H1 (cell line): Measurements from ENCODE around the gene HMSD. TPM values are rescaled to one million over a fixed set of nuclear protein-coding genes. Genes with fewer than 3 reads are reported as not detected.
A peak's percentile ranks its signal among the peaks of the same experiment; 100 is the strongest.

Source experiments
- CREB1 ChIP-seq: IDR thresholded peaks from 2 replicates; pipeline ENCODE4 v1.6.1; 2012; ENCODE audit warnings: inconsistent platforms
- EGR1 ChIP-seq: IDR thresholded peaks from 2 replicates; pipeline ENCODE4 v1.6.1; 2011; ENCODE audit warnings: low read depth, low read length, borderline replicate concordance
- HDAC2 ChIP-seq, 2 experiments: fragments of 300-600 bp in 1 of 2; sonication (generic) in 1 of 2; IDR thresholded peaks; 2 replicates each; pipeline ENCODE4 v1.6.1; 2011 to 2012; ENCODE audit warnings: low read depth in 2 of 2, low read length in 2 of 2, mild to moderate bottlenecking in 2 of 2, moderate library complexity in 2 of 2, borderline replicate concordance in 1 of 2, inconsistent platforms in 1 of 2
- KDM5A ChIP-seq: fragments of 200-600 bp; IDR thresholded peaks from 2 replicates; pipeline ENCODE4 v1.7.1; 2012; ENCODE audit warnings: mild to moderate bottlenecking, low read length, inconsistent platforms, mixed read lengths
- NANOG ChIP-seq: IDR thresholded peaks from 2 replicates; pipeline ENCODE4 v1.6.1; 2011; ENCODE audit warnings: low read length, low read depth, mild to moderate bottlenecking, inconsistent platforms; ENCODE audit not compliant: insufficient read depth, poor library complexity, severe bottlenecking
- NRF1 ChIP-seq: IDR thresholded peaks from 2 replicates; pipeline ENCODE4 v1.6.1; 2011; ENCODE audit warnings: mild to moderate bottlenecking, low read depth, low read length, improper control_type of control experiment
- POLR2A ChIP-seq, 2 experiments: IDR thresholded peaks; 1 replicate in 1 of 2; 2 replicates in 1 of 2; pipeline ENCODE4 v1.6.1; 2011; ENCODE audit warnings: low read depth in 2 of 2, low read length in 2 of 2, mild to moderate bottlenecking in 2 of 2; ENCODE audit errors: control extremely low read depth in 1 of 2
- RBBP5 ChIP-seq: IDR thresholded peaks from 2 replicates; pipeline ENCODE4 v1.7.1; 2012; ENCODE audit warnings: low read depth, mild to moderate bottlenecking, inconsistent platforms, low read length, moderate library complexity, borderline replicate concordance
- polyA plus RNA-seq, 7 experiments: library from polyadenylated mRNA; depleted of rRNA in 3 of 7; stranded (reverse) in 5 of 7; unstranded in 2 of 7; fragments of >200 nt in 5 of 7; fragments of 200-250 nt in 2 of 7; gene quantifications; 1 replicate in 5 of 7; 2 replicates in 1 of 7; 4 replicates in 1 of 7; pipeline versions ENCODE4 v1.2.1 to v1.2.3, GENCODE V29; 2011 to 2013; ENCODE audit warnings: missing spikeins in 2 of 7, mixed read lengths in 2 of 7
- total RNA-seq: library from RNA; stranded (reverse); fragmentation: NEBNext Ultra II Directional; extraction: Animal tissue kit (Norgen Biotek cat#: 25700); gene quantifications from 2 replicates; pipeline ENCODE4 v1.2.1, GENCODE V29; 2021

The HMSD gene
- total and polyA plus RNA-seq, 2 of the 8 experiments (the other 6 are each of a cell fraction or from before 2014, with no cell fraction given) = 1.3 to 3.0 TPM

DNA sequence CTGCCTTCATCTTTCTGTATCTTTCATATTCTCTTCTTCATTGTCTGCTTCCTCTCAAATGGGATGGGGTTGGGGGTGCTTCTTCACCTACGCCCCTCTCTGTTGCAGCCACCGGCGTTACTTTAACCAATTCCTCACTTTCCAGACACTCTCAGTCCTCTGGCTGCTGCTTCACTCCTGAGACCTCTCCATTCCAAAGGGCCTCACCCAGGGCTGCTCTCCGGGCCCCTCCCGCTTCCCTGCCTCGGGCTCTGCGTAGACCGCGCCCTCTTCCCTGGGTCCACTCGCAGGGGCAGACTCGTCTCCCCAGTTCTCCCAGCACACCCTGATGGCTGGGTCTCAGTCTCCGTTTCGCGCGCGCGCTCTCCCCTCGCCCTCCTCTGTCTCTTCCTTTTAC is 21.7 kb downstream of the HMSD start (continued):
- no peak for TF ChIP-seq EGR1
- no peak for TF ChIP-seq KDM5A
- TF ChIP-seq RBBP5 = 0 out of 2 replicates have a peak, but pooled peaks have one; percentile 24
- peak in 1 of 2 experiments; percentile 1; a peak in 1 of 3 replicates for TF ChIP-seq POLR2A (IDR thresholded peaks at IDR 0.05; ENCODE audit: control extremely low read depth in 1 of 2, low read depth in 2 of 2, low read length in 2 of 2)
- TF ChIP-seq NANOG = no peak
- no peak for TF ChIP-seq NRF1
- TF ChIP-seq HDAC2 (IDR thresholded peaks at IDR 0.05; ENCODE audit: borderline replicate concordance in 1 of 2, low read depth in 2 of 2, low read length in 2 of 2) = no peak
- no peak for TF ChIP-seq CREB1
